ENCODE measurements around the gene MKS1. TPM values are rescaled to one million over a fixed set of nuclear protein-coding genes. Genes with fewer than 3 reads are reported as not detected.

MKS1 gene
- total RNA-seq, 1 experiment from 2014 or later: 9.6 TPM

GRCh38 chr17:58227733-58228132, 8.7 kb upstream of the MKS1 start:
- peaks cover 56% of the 10 kb centered on the region for H3K27me3 Mint-ChIP-seq (ENCODE audit: unreplicated experiment)
- no peaks in the 10 kb centered on the region for H3K9me3 Mint-ChIP-seq (ENCODE audit: low read depth, unreplicated experiment)
- peaks cover 12% of the 10 kb centered on the region for H3K4me1 Mint-ChIP-seq (ENCODE audit: low read depth, unreplicated experiment)
- BruUV-seq (replicated peaks): no TSS peak
- no peaks in the 10 kb centered on the region for H3K36me3 Mint-ChIP-seq (ENCODE audit: insufficient read depth, unreplicated experiment)
- TF ChIP-seq CTCF (IDR thresholded peaks at IDR 0.05; ENCODE audit: unreplicated experiment): no peak
- H3K4me3 Mint-ChIP-seq (ENCODE audit: low read depth, unreplicated experiment): no peak overlapping the region
- DNase-seq: no peak
- intact Hi-C loops (cut with micrococcal nuclease; ENCODE audit: unreplicated experiment): no loop called here
- CTCF ChIA-PET: no interaction called here
- no peak overlapping the region for H3K27ac Mint-ChIP-seq (ENCODE audit: unreplicated experiment)

- Mint-ChIP-seq H3K27ac (ENCODE audit: unreplicated experiment) (no peak overlapping the region), H3K4me1 (ENCODE audit: low read depth, unreplicated experiment) (peaks cover 12% of the 10 kb centered on the region), H3K9me3 (ENCODE audit: low read depth, unreplicated experiment) (no peaks in the 10 kb centered on the region), H3K27me3 (ENCODE audit: unreplicated experiment) (peaks cover 22% of the 10 kb centered on the region), H3K4me3 (ENCODE audit: low read depth, unreplicated experiment) (no peak overlapping the region), H3K36me3 (ENCODE audit: insufficient read depth, unreplicated experiment) (peaks cover 3% of the 10 kb centered on the region)
- CTCF ChIA-PET: no interaction called here
- TF ChIP-seq CTCF (IDR thresholded peaks at IDR 0.05; ENCODE audit: unreplicated experiment): no peak
- intact Hi-C loops (cut with micrococcal nuclease; ENCODE audit: unreplicated experiment): no loop called here
- DNase-seq: no peak
- no TSS peak for BruUV-seq (replicated peaks)
Observed at GRCh38 chr17:58224315-58224714, 5.3 kb upstream of the MKS1 start.

GRCh38 chr17:58219789-58220183, 731 bp upstream of the MKS1 start:
- Mint-ChIP-seq H3K4me3 (ENCODE audit: low read depth, unreplicated experiment) (peak overlapping the region; percentile 92), H3K36me3 (ENCODE audit: insufficient read depth, unreplicated experiment) (peaks cover 13% of the 10 kb centered on the region), H3K27me3 (ENCODE audit: unreplicated experiment) (no peaks in the 10 kb centered on the region), H3K4me1 (ENCODE audit: low read depth, unreplicated experiment) (peaks cover 11% of the 10 kb centered on the region), H3K9me3 (ENCODE audit: low read depth, unreplicated experiment) (no peaks in the 10 kb centered on the region), H3K27ac (ENCODE audit: unreplicated experiment) (no peak overlapping the region)
- CTCF ChIA-PET: interaction anchor here (0.6 kb wide), 1 partner anchor 45 kb away, joined by 6 read pairs; no protein-coding TSS in a partner anchor
- intact Hi-C loops (cut with micrococcal nuclease; ENCODE audit: unreplicated experiment): no loop called here
- no TSS peak for BruUV-seq (replicated peaks)
- TF ChIP-seq CTCF (IDR thresholded peaks at IDR 0.05; ENCODE audit: unreplicated experiment): no peak
- no peak for DNase-seq

- Mint-ChIP-seq H3K36me3 (ENCODE audit: insufficient read depth, unreplicated experiment) (peaks cover 13% of the 10 kb centered on the region), H3K4me1 (ENCODE audit: low read depth, unreplicated experiment) (no peaks in the 10 kb centered on the region), H3K27ac (ENCODE audit: unreplicated experiment) (no peak overlapping the region), H3K4me3 (ENCODE audit: low read depth, unreplicated experiment) (no peak overlapping the region), H3K9me3 (ENCODE audit: low read depth, unreplicated experiment) (no peaks in the 10 kb centered on the region), H3K27me3 (ENCODE audit: unreplicated experiment) (no peaks in the 10 kb centered on the region)
- intact Hi-C loops (cut with micrococcal nuclease; ENCODE audit: unreplicated experiment): no loop called here
- BruUV-seq (replicated peaks): no TSS peak
- no peak for TF ChIP-seq CTCF (IDR thresholded peaks at IDR 0.05; ENCODE audit: unreplicated experiment)
- no peak for DNase-seq
- CTCF ChIA-PET: no interaction called here
Observed at GRCh38 chr17:58217766-58218165, 1.3 kb downstream of the MKS1 start.
